WERI-Rb-1 (cell line): Measurements from ENCODE around the gene DISP3.

ENCODE experiments used
- DNase-seq: peaks from one replicate; pipeline ENCODE4 v3.0.0-alpha.2; 2020
- H3K27ac ChIP-seq: fragments of 250-450 bp; sonication (Bioruptor Pico); 2 replicates; pipeline ENCODE4 v1.5.1; 2020; ENCODE audit warnings: mild to moderate bottlenecking, moderate library complexity
- H3K27me3 ChIP-seq: fragments of 250-450 bp; sonication (Bioruptor Pico); 2 replicates; pipeline ENCODE4 v1.5.1; 2021; ENCODE audit warnings: mild to moderate bottlenecking, low read depth, moderate library complexity; ENCODE audit not compliant: insufficient read depth, severe bottlenecking
- H3K36me3 ChIP-seq: fragments of 250-450 bp; sonication (Bioruptor Pico); 2 replicates; pipeline ENCODE4 v1.5.1; 2020; ENCODE audit warnings: mild to moderate bottlenecking, moderate library complexity
- H3K4me3 ChIP-seq: 2 replicates; pipeline ENCODE4 v1.5.1; 2011; ENCODE audit warnings: low read depth, mild to moderate bottlenecking, control low read depth, low read length
- H3K9me3 ChIP-seq: fragments of 250-450 bp; sonication (Bioruptor Pico); 2 replicates; pipeline ENCODE4 v1.5.1; 2021; ENCODE audit warnings: mild to moderate bottlenecking, moderate library complexity; ENCODE audit not compliant: severe bottlenecking
- CTCF ChIP-seq: IDR thresholded peaks from 2 replicates; pipeline ENCODE4 v1.5.1; 2011; ENCODE audit warnings: low read depth, mild to moderate bottlenecking, control low read depth, inconsistent platforms, low read length

DISP3 gene

GRCh38 chr1:11481019-11481418 is 2.1 kb downstream of the DISP3 start:
- H3K36me3 ChIP-seq: peaks cover 51% of the 10 kb centered on the region
- H3K27me3 ChIP-seq: no peaks in the 10 kb centered on the region
- H3K9me3 ChIP-seq: no peaks in the 10 kb centered on the region

GRCh38 chr1:11482198-11482597 is 3.2 kb downstream of the DISP3 start:
- no peaks in the 10 kb centered on the region for H3K27me3 ChIP-seq
- no peaks in the 10 kb centered on the region for H3K9me3 ChIP-seq
- H3K36me3 ChIP-seq: peaks cover 59% of the 10 kb centered on the region
- DNase-seq: no peak
- H3K27ac ChIP-seq: no peak overlapping the region
- no peak for TF ChIP-seq CTCF
- no peak overlapping the region for H3K4me3 ChIP-seq

More at GRCh38 chr1:11481019-11481418, 2.1 kb downstream of the DISP3 start:
- no peak overlapping the region for H3K27ac ChIP-seq
- peak; percentile 48 for TF ChIP-seq CTCF
- no peak overlapping the region; the same call in 1 of the 2 replicates for H3K4me3 ChIP-seq
- DNase-seq: no peak

- H3K4me3 ChIP-seq: no peak overlapping the region
- DNase-seq: no peak
- no peak overlapping the region for H3K27ac ChIP-seq
- H3K27me3 ChIP-seq: no peaks in the 10 kb centered on the region
- peaks cover 61% of the 10 kb centered on the region for H3K36me3 ChIP-seq
- no peak for TF ChIP-seq CTCF
- no peaks in the 10 kb centered on the region for H3K9me3 ChIP-seq
These were observed 3.9 kb downstream of the DISP3 start for GRCh38 chr1:11482701-11483479.

- no peaks in the 10 kb centered on the region for H3K9me3 ChIP-seq
- no peaks in the 10 kb centered on the region for H3K27me3 ChIP-seq
- no peak for DNase-seq
- H3K36me3 ChIP-seq: peaks cover 70% of the 10 kb centered on the region
- H3K4me3 ChIP-seq: no peak overlapping the region
- no peak overlapping the region for H3K27ac ChIP-seq
- no peak for TF ChIP-seq CTCF
These were observed 4.8 kb downstream of the DISP3 start for GRCh38 chr1:11483581-11484320.

GRCh38 chr1:11484321-11484655 is 5.3 kb downstream of the DISP3 start:
- Histone ChIP-seq H3K27ac (no peak overlapping the region), H3K4me3 (no peak overlapping the region), H3K36me3 (peaks cover 72% of the 10 kb centered on the region), H3K27me3 (no peaks in the 10 kb centered on the region), H3K9me3 (no peaks in the 10 kb centered on the region)
- DNase-seq: no peak
- TF ChIP-seq CTCF: no peak
